GM23338 (cell line): ENCODE results near the gene FEV. TPM values are rescaled to one million over a fixed set of nuclear protein-coding genes. Genes with fewer than 3 reads are reported as not detected.

ENCODE experiments used
- ATAC-seq: fragments of 200-7000 bp; cut with Tn5 transposase; 3 replicates; pipeline ENCODE4 v1.9.1; 2020
- DNase-seq: peaks from one replicate; pipeline ENCODE4 v3.0.0-alpha.2; 2015; ENCODE audit warnings: low spot score
- H2AFZ ChIP-seq: fragments of 200-600 bp; sonication (generic); 2 replicates; pipeline ENCODE4 v1.8.0; 2016; ENCODE audit warnings: antibody characterized with exemption, mild to moderate bottlenecking, moderate library complexity
- H3F3A ChIP-seq: fragments of 200-600 bp; sonication (generic); replicated peaks from 2 replicates; pipeline ENCODE4 v1.8.0; 2017; ENCODE audit warnings: antibody characterized with exemption, mixed run types, low read depth
- H3K27ac ChIP-seq: fragments of 200-600 bp; sonication (generic); 2 replicates; pipeline ENCODE4 v1.6.1; 2016; ENCODE audit warnings: low read depth
- H3K27me3 ChIP-seq: fragments of 200-600 bp; sonication (generic); 2 replicates; pipeline ENCODE4 v1.8.0; 2016; ENCODE audit warnings: mild to moderate bottlenecking, mixed run types, moderate library complexity; ENCODE audit not compliant: insufficient read depth
- H3K36me3 ChIP-seq: fragments of 200-600 bp; sonication (generic); 2 replicates; pipeline ENCODE4 v1.8.0; 2016; ENCODE audit warnings: mild to moderate bottlenecking; ENCODE audit not compliant: insufficient read depth
- H3K4me1 ChIP-seq: fragments of 200-600 bp; sonication (generic); 2 replicates; pipeline ENCODE4 v1.8.0; 2016; ENCODE audit warnings: mild to moderate bottlenecking, moderate library complexity; ENCODE audit not compliant: insufficient read depth
- H3K4me2 ChIP-seq: fragments of 200-600 bp; sonication (generic); 2 replicates; pipeline ENCODE4 v1.7.1; 2017; ENCODE audit warnings: mixed run types
- H3K4me3 ChIP-seq: fragments of 200-600 bp; sonication (generic); 2 replicates; pipeline ENCODE4 v1.6.1; 2016; ENCODE audit warnings: mixed run types
- H3K79me2 ChIP-seq: fragments of 200-600 bp; sonication (generic); replicated peaks from 2 replicates; pipeline ENCODE4 v1.8.0; 2017; ENCODE audit warnings: mild to moderate bottlenecking; ENCODE audit not compliant: insufficient read depth
- H3K9me2 ChIP-seq: fragments of 200-600 bp; sonication (generic); 2 replicates; pipeline ENCODE4 v1.8.0; 2017; ENCODE audit not compliant: insufficient read depth
- H4K20me1 ChIP-seq: fragments of 200-600 bp; sonication (generic); replicated peaks from 2 replicates; pipeline ENCODE4 v1.8.0; 2017; ENCODE audit warnings: mild to moderate bottlenecking; ENCODE audit not compliant: insufficient read depth
- H3K27ac Mint-ChIP-seq: 2 replicates; pipeline ENCODE4 v1.8.0; 2020; ENCODE audit warnings: inconsistent platforms, mild to moderate bottlenecking, moderate library complexity, mixed read lengths
- H3K27me3 Mint-ChIP-seq: 3 replicates; pipeline ENCODE4 v1.8.0; 2022; ENCODE audit warnings: low read depth, mild to moderate bottlenecking, moderate library complexity, mixed read lengths, inconsistent platforms; ENCODE audit not compliant: insufficient read depth, poor library complexity
- H3K36me3 Mint-ChIP-seq: 3 replicates; pipeline ENCODE4 v1.8.0; 2021; ENCODE audit warnings: low read depth, mild to moderate bottlenecking, inconsistent platforms, moderate library complexity, mixed read lengths
- H3K4me1 Mint-ChIP-seq: 3 replicates; pipeline ENCODE4 v1.8.0; 2020; ENCODE audit warnings: mild to moderate bottlenecking, inconsistent platforms, mixed read lengths
- H3K4me3 Mint-ChIP-seq: 3 replicates; pipeline ENCODE4 v1.8.0; 2021; ENCODE audit warnings: moderate library complexity, mild to moderate bottlenecking, inconsistent platforms, mixed read lengths
- H3K9me3 Mint-ChIP-seq: 3 replicates; pipeline ENCODE4 v1.8.0; 2020; ENCODE audit warnings: moderate library complexity, mild to moderate bottlenecking, inconsistent platforms, mixed read lengths
- ETS1 ChIP-seq: IDR thresholded peaks from 2 replicates; pipeline ENCODE4 v1.6.1; 2016; ENCODE audit warnings: antibody characterized with exemption
- EZH2 ChIP-seq: fragments of 200-600 bp; sonication (generic); IDR thresholded peaks from one replicate; pipeline ENCODE4 v1.8.0; 2017; ENCODE audit warnings: antibody characterized with exemption, mild to moderate bottlenecking, low read depth; ENCODE audit not compliant: unreplicated experiment
- EZH2phosphoT487 ChIP-seq: fragments of 200-600 bp; sonication (generic); IDR thresholded peaks from one replicate; pipeline ENCODE4 v1.8.1; 2018; ENCODE audit warnings: antibody characterized with exemption; ENCODE audit not compliant: unreplicated experiment
- JUNB ChIP-seq: IDR thresholded peaks from one replicate; pipeline ENCODE4 v1.6.1; 2016; ENCODE audit warnings: antibody characterized with exemption; ENCODE audit not compliant: unreplicated experiment
- NANOG ChIP-seq: IDR thresholded peaks from 2 replicates; pipeline ENCODE4 v1.6.1; 2016; ENCODE audit warnings: antibody characterized with exemption, borderline replicate concordance
- ZNF114 ChIP-seq: fragments of 250-450 bp; sonication (Bioruptor Pico); IDR thresholded peaks from 2 replicates; pipeline ENCODE4 v1.5.0; 2020; ENCODE audit warnings: mild to moderate bottlenecking, moderate library complexity
- ZNF462 ChIP-seq: fragments of 250-450 bp; sonication (Bioruptor Pico); IDR thresholded peaks from 2 replicates; pipeline ENCODE4 v1.5.0; 2020; ENCODE audit warnings: mild to moderate bottlenecking, moderate library complexity
- polyA plus RNA-seq: library from polyadenylated mRNA; unstranded; fragments of >200 nt; fragmentation: Nextera tagmentation; extraction: Ambion mirVana; gene quantifications from 2 replicates; pipeline ENCODE4 v1.2.1, GENCODE V29; 2016
- total RNA-seq: library from RNA; depleted of rRNA; stranded (reverse); fragments of >200 nt; shearing (Covaris generic); gene quantifications from 2 replicates; pipeline ENCODE4 v1.2.3, GENCODE V29; 2014

FEV gene
- total and polyA plus RNA-seq, 2 experiments from 2014 or later = not detected

GRCh38 chr2:218961229-218961628, 23.8 kb downstream of the FEV start (continued):
- no peak for TF ChIP-seq ZNF462 (CRISPR knock-in tag)
- no peak for TF ChIP-seq ETS1
- no peak for TF ChIP-seq NANOG

DNA sequence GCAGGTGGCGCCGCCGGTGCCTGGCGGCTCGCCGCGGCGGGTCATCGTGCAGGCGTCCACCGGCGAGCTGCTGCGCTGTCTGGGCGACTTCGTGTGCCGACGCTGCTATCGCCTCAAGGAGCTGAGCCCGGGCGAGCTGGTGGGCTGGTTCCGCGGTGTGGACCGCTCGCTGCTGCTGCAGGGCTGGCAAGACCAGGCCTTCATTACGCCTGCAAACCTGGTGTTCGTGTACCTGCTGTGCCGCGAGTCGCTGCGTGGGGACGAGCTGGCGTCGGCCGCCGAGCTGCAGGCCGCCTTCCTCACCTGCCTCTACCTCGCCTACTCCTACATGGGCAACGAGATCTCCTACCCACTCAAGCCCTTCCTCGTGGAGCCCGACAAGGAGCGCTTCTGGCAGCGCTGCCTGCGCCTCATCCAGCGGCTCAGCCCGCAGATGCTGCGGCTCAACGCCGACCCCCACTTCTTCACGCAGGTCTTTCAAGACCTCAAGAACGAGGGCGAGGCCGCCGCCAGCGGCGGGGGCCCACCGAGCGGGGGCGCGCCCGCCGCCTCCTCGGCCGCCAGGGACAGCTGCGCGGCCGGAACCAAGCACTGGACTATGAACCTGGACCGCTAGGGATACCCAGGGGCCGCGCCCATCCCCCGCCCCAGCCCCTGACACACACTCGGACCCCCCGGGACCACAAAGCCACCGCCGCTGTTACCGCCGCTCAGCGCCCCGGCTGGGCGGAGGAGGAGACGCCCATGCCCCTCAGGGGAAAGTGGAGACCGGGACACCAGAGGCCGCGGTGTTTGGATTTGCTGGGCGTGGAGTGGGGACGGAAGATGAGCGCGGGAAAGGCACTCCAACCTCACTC, 24.4 kb downstream of the FEV start:
- Histone ChIP-seq H3K4me3 (peak overlapping the region; percentile 83), H3K9me2 (no peaks in the 10 kb centered on the region), H3K79me2 (no peaks in the 10 kb centered on the region), H3K27me3 (peaks cover 77% of the 10 kb centered on the region), H3K4me1 (peaks cover 26% of the 10 kb centered on the region), H3F3A (peaks cover 8% of the 10 kb centered on the region), H3K4me2 (peak overlapping the region; percentile 95), H3K27ac (no peak overlapping the region), H4K20me1 (no peaks in the 10 kb centered on the region; the same call in 1 of the 2 replicates), H2AFZ (no peak overlapping the region), H3K36me3 (no peaks in the 10 kb centered on the region)
- Mint-ChIP-seq H3K27ac (no peak overlapping the region), H3K4me3 (peak overlapping the region; percentile 82), H3K36me3 (no peaks in the 10 kb centered on the region; the same call in 2 of the 3 replicates), H3K27me3 (peaks cover 61% of the 10 kb centered on the region), H3K9me3 (no peaks in the 10 kb centered on the region), H3K4me1 (peaks cover 32% of the 10 kb centered on the region)
- DNase-seq (peak; percentile 27), ATAC-seq (no peak)
- no peak for TF ChIP-seq JUNB
- peak; percentile 96 for TF ChIP-seq EZH2phosphoT487
- no peak for TF ChIP-seq ZNF462 (CRISPR knock-in tag)
- TF ChIP-seq EZH2 = peak; percentile 92
- TF ChIP-seq ZNF114 (CRISPR knock-in tag) = no peak
